Muscle of arm (tissue), 14 donors: ENCODE measurements around the gene ZNF486. TPM values are rescaled to one million over a fixed set of nuclear protein-coding genes. Genes with fewer than 3 reads are reported as not detected.
"Not testable (repeated sequence)": the region's sequence is repeated elsewhere in the genome, so short reads cannot be mapped to it uniquely, and the experiment has no call there.

Experiments
- DNase-seq: peaks from one replicate; pipeline ENCODE4 v3.0.0-alpha.2; 2013
- long read RNA-seq, 11 donors: transcript quantifications; one replicate each; lab custom pipeline, GENCODE V29; 2026
- polyA plus RNA-seq, 12 donors: library from polyadenylated mRNA; unstranded; fragments of 120-200 nt; gene quantifications; one replicate each; pipeline ENCODE4 v1.2.1, GENCODE V29; 2013; ENCODE audit not compliant: insufficient read length in 12 of 12

The ZNF486 gene
- polyA plus RNA-seq: 1 to 10 TPM in 11 of 12 donors, not detected in 1; 4.4 to 9.7 (median 5.6) TPM
- long read RNA-seq, donor 1, partial matches to known transcripts: 0 of 4 reads
- long read RNA-seq, donor 1, other reads (novel, unspliced or antisense): 0 of 4 reads
- long read RNA-seq, donor 2, partial matches to known transcripts: 0 of 2 reads
- long read RNA-seq, donor 2, other reads (novel, unspliced or antisense): 0 of 2 reads
- long read RNA-seq, donor 3, partial matches to known transcripts: 0 of 3 reads
- long read RNA-seq, donor 3, other reads (novel, unspliced or antisense): 0 of 3 reads
- long read RNA-seq, donor 4, partial matches to known transcripts: 0 of 2 reads
- long read RNA-seq, donor 4, other reads (novel, unspliced or antisense): 0 of 2 reads
- long read RNA-seq, donor 5: 0 reads
- long read RNA-seq, donor 6, partial matches to known transcripts: 0 of 1 reads
- long read RNA-seq, donor 6, other reads (novel, unspliced or antisense): 0 of 1 reads
- long read RNA-seq, donor 7, partial matches to known transcripts: 0 of 4 reads
- long read RNA-seq, donor 7, other reads (novel, unspliced or antisense): 0 of 4 reads
- long read RNA-seq, donor 8, partial matches to known transcripts: 0 of 1 reads
- long read RNA-seq, donor 8, other reads (novel, unspliced or antisense): 0 of 1 reads
- long read RNA-seq, donor 9, partial matches to known transcripts: 0 of 3 reads
- long read RNA-seq, donor 9, other reads (novel, unspliced or antisense): 0 of 3 reads
- long read RNA-seq, donor 10: 0 reads
- long read RNA-seq, donor 11, partial matches to known transcripts: 0 of 3 reads
- long read RNA-seq, donor 11, other reads (novel, unspliced or antisense): 0 of 3 reads

DNA sequence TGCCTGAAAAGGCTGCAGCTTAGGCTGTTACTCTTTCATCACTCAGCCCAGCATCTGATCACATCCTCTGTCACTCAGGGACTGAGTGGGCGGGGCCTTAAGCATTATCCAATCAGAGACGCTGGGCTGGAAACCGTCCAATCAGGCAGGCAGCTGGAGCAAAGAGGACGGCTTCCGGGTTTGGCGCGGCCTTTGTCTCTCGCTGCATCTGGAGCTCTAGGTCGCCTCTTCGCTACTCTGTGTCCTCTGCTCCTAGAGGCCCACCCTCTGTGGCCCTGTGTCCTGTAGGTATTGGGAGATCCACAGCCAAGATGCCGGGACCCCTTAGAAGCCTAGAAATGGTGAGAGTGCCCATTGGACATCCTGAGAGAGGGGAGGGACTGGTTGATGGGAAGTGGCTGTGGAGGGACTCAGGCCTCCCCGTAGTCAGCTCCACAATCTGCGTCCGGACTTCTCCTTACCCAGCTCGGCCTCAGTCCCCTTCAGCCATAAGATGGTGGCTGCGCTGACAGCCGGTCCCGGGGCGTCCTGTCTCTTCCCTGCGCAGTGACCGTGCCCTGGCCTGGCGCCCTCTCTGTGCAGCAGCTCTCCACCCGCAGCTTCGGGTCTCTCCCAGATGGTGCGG, at the start of gene ZNF486:
Gene ZNF486, plus strand, starts transcription at position 195 of the 625 bp plus-strand sequence. Its CDS starts 117 bp downstream, at position 312.
- peak; percentile 96 for DNase-seq

GRCh38 chr19:20118064-20118839, 48.8 kb upstream of the ZNF486 start:
- not testable (repeated sequence) for DNase-seq

- no peak for DNase-seq
These were observed 42.1 kb upstream of the ZNF486 start for GRCh38 chr19:20124879-20125278.

GRCh38 chr19:20132933-20133332, 34.1 kb upstream of the ZNF486 start:
- DNase-seq: not testable (repeated sequence)

GRCh38 chr19:20137714-20138113, 29.3 kb upstream of the ZNF486 start:
- not testable (repeated sequence) for DNase-seq

- DNase-seq: no peak
These were observed 15.3 kb upstream of the ZNF486 start for GRCh38 chr19:20151617-20152145.

- not testable (repeated sequence) for DNase-seq
These were observed 14.5 kb upstream of the ZNF486 start for GRCh38 chr19:20152506-20152905.

- no peak for DNase-seq
These were observed 13.7 kb upstream of the ZNF486 start for GRCh38 chr19:20153281-20153680.

GRCh38 chr19:20154636-20155035, 12.4 kb upstream of the ZNF486 start:
- no peak for DNase-seq

- no peak for DNase-seq
These were observed 4.2 kb upstream of the ZNF486 start for GRCh38 chr19:20162821-20163220.

DNA sequence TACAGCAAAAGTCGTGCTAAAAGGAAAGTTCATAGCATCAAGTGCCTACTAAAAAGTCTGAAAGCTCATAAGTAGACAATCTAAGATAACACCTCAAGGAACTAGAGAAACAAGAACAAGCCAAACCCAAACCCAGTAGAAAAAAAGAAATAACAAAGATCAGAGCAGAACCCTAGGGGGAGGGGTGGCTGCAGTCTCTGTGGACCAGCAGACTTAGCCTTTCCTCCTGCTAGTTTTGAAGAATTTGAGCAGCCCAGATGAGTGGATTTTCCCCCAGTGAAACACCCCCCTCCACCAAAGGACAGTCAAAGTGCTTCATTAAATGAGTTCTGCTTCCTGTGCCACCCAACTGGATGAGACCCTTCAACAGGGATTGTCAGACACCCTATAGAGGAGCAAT, 2.6 kb upstream of the ZNF486 start:
- DNase-seq: no peak

GRCh38 chr19:20165971-20166592, 932 bp upstream of the ZNF486 start:
- no peak for DNase-seq

GRCh38 chr19:20167651-20168122, 673 bp downstream of the ZNF486 start:
- DNase-seq: no peak

DNA sequence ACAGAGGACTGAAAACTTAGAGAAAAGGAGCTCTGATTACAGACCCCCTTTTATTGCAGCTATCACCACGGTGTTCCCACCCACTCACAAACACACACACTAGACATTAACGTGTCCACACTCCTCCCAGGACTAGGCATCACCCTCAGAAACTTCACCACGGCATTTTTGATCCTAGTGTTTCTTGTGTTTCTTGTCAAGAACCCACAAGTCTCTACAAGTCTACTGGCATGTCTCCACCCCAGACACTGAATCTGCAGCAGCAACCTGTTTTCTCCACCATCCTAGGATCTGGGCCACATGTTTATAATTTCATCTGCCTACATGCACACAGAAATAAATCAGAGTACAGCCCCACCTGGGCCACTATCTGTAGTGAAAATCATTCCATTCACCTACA, 4.3 kb downstream of the ZNF486 start:
- DNase-seq: no peak

- not testable (repeated sequence) for DNase-seq
These were observed 8.8 kb downstream of the ZNF486 start for GRCh38 chr19:20175848-20176247.

- DNase-seq: not testable (repeated sequence)
These were observed 12.9 kb downstream of the ZNF486 start for GRCh38 chr19:20179956-20180355.

GRCh38 chr19:20182222-20182785, 15.3 kb downstream of the ZNF486 start:
- no peak for DNase-seq

DNA sequence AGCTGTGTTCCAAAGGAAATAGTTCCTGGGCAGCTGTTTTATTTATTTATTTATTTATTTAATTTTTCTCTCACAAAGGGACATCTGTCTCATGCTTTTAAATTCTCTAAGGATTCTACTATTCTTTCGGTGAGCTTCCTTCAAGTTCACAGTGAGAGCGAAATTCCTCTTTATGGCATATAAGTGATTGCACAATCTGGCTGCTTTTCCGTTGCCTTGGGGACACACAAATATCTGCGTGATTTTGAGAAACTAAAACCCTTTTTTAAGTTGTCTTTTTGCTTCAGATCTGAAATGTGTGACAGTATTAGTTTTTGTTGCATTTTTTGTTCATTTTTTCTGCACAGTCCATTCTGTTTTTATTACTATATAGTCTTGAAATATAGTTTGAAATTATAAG, 19.2 kb downstream of the ZNF486 start:
- DNase-seq: no peak

GRCh38 chr19:20197747-20198146, 30.7 kb downstream of the ZNF486 start:
- DNase-seq: no peak

GRCh38 chr19:20209051-20209450, 42.0 kb downstream of the ZNF486 start:
- no peak for DNase-seq
